ENCODE measurements around the gene CEACAM19.
"Not testable (repeated sequence)": the region's sequence is repeated elsewhere in the genome, so short reads cannot be mapped to it uniquely, and the experiment has no call there.

Gene CEACAM19

DNA sequence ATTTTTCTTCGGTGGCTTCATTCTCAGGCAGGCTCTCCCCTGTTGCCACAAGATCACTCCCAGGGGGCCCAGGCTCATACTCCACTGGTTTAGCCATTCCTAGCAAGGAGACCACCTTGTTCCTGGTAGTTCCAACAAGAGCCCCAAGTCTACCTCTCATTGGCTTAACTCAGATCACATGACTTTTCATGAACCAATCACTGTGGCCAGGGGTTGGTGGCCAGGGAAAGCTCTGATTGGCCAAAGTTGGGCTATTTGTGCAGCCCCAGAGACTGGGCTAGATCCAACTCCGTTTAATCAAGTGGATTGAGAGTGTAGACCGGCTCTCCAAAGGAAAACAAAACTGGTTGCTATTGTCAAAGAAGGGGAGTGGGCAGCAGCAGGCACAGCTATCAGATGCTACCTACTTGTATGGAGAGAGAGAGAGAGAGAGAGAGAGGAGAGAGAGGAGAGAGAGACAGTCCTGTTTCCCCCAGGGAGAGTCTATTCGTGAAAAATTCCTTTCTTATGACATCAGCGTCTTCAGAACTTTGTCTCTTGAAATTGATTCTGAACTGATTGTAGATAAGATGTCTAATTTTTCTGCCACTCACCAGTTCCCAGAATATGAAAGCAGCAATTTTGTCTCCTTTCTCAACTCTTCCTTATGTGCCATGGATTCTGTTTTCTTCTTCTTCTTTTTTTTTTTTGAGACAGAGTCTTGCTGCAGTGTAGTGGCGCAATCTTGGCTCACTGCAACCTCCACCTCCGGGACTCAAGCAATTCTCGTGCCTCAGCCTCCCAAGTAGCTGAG, 5.9 kb downstream of the CEACAM19 start:
- DNase-seq, result no peak

GRCh38 chr19:44680536-44680935, 9.3 kb downstream of the CEACAM19 start:
- DNase-seq, result no peak

DNA sequence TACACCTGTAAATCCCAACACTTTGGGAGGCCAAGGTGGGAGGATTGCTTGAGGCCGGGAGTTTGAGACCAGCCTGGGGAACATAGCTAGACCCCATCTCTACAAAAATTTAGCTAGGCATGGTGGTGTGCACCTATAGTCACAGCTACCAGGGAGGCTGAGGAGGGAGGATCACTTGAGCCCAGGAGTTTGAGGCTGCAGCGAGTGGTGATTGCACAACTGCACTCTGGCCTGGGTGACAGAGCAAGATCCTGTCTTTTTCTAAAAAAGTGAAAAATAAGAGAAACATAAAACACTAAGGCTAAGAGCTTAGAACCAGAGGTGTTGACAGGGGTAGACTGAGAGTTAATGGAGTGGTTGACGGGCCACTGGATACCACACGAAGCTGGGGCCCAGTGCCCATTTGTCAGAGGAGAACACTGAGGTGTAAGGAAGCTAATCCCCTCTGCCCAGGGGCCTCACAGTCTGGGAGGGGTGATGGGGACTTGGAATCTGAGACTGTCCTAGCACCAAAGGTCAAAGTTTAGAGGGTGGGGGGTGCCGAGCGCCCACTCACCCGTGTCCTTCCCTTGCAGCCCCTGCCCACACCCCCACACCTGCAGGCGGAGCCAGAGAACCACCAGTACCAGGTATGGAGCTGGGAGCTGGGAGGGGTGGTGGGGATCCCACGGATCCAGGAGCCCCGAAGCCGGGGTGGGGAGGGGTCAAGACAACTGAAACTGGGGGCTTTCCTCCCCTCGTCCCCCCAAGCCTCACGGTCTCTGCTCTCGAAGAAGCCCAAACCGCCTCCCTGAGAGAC, 10.9 kb downstream of the CEACAM19 start:
- DNase-seq, result no peak

GRCh38 chr19:44682807-44683206, 11.5 kb downstream of the CEACAM19 start:
- no peak for DNase-seq

DNA sequence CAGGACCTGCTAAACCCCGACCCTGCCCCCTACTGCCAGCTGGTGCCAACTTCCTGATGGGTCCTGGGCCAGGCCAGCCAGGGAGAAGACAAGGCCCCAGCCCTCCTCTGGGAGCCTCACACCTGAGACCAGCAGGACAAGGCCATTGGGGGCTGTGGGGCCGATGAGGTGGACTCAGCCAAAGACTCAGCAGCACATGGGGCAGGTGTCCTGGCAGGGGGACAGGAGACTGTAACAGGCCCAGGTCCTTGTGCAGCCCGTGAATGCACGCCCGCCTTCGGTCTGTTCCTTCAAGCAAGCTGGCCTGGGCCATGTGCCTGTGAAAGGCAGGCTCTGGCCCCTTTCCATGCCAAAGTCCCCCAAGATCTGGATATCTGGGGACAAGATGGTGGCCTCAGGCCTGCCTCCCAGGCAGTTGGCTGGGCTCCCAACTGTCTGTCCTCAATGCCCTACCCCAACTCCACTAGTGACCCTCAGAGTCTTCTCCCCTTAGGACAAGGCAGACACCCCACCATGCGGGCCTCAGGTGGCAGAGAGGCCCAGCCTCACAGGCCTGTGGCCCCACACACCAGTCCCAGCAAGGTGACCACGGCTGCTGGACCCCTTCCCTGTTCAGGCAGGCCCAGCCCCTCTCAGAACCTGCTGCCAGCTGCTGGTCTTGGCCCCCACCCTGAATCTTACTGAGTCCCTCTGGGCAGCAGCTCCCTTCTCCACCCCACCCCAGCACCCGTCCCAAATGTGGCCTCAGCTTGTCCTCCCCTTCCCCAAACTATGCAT, 12.3 kb downstream of the CEACAM19 start:
- no peak for DNase-seq

GRCh38 chr19:44684396-44684795, 13.1 kb downstream of the CEACAM19 start:
- not testable (repeated sequence) for DNase-seq

- no peak for DNase-seq
Measured at GRCh38 chr19:44684892-44685863, 13.9 kb downstream of the CEACAM19 start.

GRCh38 chr19:44685877-44686276, 14.6 kb downstream of the CEACAM19 start:
- no peak for DNase-seq

DNA sequence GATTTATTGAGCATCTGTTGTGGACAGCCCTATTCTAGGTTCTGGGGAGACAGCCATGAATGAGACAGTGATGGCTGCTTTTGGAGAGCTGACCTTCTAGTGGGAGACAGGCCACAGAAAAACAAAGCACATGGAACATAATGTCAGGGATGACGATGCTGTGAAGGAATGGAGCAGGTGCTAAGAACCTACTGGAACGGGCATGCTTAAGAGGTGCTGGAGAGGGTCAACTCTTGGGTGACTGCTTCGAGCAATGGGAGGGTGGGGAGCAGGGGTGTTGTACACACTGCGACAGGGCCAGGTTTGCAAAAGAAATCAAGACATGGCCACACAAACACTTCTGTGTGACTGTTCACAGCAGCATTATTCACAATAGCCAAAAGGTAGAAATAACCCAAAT, 15.6 kb downstream of the CEACAM19 start:
- DNase-seq, result no peak

DNA sequence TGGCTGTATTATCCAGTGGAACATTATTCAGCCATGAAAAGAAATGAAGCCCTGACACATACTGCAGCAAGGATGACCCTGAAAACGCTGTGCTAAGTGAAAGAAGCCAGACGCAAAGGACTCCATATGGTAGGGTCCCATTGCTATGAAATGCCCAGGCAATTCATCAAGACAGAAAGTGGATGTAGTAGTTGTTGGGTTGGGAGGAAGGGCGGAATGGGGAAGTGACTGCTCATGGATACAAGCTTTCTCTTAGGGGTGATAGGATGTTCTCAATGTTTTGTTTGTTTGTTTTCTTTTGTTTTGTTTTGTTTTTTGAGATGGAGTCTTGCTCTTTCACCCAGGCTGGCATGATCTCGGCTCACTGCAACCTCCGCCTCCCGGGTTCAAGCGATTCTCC, 16.6 kb downstream of the CEACAM19 start:
- no peak for DNase-seq

DNA sequence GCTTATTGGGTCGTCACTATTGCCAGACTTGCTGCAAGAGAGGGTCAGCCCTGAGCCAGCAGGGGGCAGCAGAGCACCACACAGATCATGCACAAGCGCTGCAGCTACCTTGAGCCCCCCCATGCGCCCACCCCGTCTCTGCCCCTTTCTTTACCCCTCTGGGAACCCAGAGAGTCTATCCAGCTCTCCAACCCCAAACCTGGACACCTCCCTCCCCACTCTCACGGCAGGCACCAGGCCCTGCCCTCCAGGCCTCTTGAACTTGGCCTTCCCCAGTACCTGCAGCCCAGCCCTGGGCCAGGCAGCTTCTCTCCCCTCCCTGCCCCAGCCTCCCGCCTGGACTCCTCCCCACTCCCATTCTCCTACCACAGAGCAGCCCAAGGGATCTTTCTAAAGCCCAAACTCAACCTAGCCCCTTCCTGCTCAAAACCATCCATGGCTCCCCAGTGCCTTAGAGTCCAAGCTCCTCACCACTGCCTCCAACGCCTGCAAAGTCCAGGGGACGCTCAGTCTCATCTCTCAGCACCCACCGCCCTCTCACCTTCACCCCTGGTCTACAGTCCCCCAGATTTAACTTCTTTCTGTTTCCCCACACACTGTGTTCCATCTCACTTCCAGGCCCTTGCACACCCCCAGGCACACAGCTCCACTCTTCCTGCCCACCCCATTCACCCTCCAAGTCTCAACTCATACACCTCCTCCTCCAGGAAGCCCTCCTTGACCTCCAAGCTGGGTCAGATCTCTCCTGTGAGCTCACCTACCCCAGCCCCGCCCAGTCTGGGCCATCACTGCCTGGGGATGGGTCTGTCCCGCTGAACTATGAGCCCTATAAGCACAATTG, 18.2 kb downstream of the CEACAM19 start:
- DNase-seq, result peak; percentile 74

DNA sequence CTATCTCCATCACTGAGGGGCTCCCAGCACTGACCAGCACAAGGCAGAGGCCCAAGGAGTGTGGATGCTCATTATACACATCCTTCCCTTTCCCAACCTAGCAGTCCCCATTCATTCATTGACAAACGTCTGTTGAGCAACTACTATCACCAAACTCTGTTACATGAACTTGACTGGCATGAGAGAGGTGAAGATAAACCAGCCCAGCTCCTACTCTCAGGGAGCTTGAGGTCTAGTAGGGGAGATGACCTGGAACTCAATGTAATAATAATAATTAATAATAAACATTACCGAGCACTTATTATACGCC, 18.8 kb downstream of the CEACAM19 start:
- DNase-seq, result no peak

DNA sequence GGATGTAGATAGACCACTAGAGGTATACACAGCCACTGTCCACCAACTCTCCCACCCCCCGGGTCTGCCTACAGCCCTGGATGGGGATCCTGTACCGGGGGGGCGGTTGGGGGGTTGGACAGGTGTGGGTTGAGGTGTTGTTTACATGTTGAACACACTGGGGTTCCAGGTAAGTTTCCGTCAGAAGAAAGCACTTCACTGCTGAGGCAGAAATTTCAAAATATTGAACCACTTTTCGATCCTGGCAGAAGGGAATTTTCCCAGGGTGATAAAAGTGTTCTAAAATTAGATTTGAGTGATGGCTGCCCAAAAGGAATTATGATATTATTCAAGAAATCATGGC, 21.1 kb downstream of the CEACAM19 start:
- no peak for DNase-seq

DNA sequence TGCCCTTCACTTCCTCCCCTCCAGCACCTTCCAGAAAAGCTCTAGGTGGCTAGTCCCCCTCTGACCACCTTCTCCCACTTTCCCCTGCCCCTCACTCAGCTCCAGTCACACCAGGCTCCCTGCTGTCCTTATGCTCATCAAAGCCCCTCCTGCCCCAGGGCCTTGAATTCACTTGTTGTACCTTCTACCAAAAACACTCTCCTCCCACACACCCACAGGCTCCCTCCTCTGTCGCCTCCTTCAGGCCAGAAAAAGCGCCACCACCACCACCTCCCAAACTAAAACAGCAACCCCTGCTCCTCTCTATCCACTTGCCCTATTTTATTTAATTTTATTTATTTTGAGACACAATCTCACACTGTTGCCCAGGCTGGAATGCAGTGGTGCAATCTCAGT, 22.9 kb downstream of the CEACAM19 start:
- peak; percentile 16 for DNase-seq

DNA sequence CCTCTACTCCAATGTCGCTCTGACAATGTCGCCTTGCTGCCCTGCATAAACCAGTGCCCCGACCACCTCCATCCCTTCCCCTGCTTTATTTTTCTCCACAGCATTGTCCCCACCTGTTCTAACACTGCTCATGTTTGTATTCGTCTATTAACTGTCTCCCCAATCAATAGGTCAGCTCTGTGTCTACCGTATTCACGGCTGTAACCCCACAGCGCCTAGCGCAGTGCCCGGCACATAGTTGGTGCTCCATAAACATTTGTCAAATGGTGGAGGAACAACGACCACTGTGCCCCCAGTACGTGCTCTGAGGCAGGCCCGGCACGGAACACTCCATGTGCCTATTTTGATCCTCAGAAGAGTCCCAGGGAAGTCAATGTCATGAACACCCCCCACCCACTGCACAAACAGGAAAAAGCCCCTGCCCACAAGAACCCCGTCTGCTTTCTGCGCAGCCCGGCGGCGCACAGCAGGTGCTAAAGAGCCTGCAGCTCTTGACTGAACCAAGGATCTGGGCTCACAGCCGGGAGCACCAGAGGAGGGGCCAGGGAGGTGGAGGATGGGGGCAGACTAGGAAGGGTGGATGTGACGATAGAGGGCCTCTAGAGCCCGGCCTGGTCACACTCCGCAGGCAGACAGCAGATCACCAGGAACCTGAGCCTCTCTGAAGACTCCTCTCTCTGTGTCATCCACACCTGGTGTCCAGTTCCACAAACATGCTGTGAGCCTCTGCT, 25.8 kb downstream of the CEACAM19 start:
- DNase-seq, result no peak

GRCh38 chr19:44697670-44698034, 26.4 kb downstream of the CEACAM19 start:
- no peak for DNase-seq

- DNase-seq, result no peak
Measured at GRCh38 chr19:44698492-44699201, 27.4 kb downstream of the CEACAM19 start, which contains the start of gene CEACAM16. Gene CEACAM16, plus strand, starts transcription at chr19:44699151. Its CDS starts 2,306 bp downstream, at chr19:44701457.

- DNase-seq, result no peak
Measured at GRCh38 chr19:44700547-44700946, 29.3 kb downstream of the CEACAM19 start.

DNA sequence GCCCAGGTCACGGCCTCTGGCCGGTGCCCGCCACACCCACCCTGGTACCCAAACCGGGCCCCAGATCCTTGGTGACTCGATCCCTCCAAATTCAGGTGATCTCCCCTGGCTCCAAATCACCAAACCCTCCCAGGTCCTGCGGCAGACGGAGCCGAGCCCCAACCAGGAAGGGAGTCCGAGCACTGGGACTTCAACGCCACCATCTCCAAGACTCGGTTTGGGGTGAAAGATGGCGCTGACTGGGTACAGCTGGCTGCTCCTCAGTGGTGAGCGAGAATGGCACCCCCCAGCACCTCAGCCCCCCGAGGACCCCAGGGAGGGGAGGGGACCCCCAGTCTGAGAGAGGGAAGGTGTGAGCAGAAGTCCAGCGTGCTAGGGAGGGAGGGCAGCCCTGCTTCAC, 29.9 kb downstream of the CEACAM19 start:
- no peak for DNase-seq

- no peak for DNase-seq
Measured at GRCh38 chr19:44702551-44703176, 31.4 kb downstream of the CEACAM19 start.

Data from stimulated activated naive CD4-positive, alpha-beta T cell treated with Interleukin-2 at 50 U/mL for 16 hours (primary cell).